GM19463 (cell line): ENCODE data around the gene OR1F1.
"Not testable (repeated sequence)": the region's sequence is repeated elsewhere in the genome, so short reads cannot be mapped to it uniquely, and the experiment has no call there.

ENCODE experiments used
- ATAC-seq: cut with Tn5 transposase; IDR thresholded peaks from one replicate; pipeline ENCODE4 v1.9.1; 2021; ENCODE audit warnings: mild to moderate bottlenecking, moderate library complexity; ENCODE audit not compliant: unreplicated experiment

Gene OR1F1

GRCh38 chr16:3187798-3188674 lies at the start of gene OR1F1:
TSS of gene OR1F1 (plus strand) at chr16:3188204.
- no peak for ATAC-seq

- ATAC-seq = no peak
Observed at GRCh38 chr16:3138342-3138741, 49.7 kb upstream of the OR1F1 start.

GRCh38 chr16:3138823-3139426 lies 49.1 kb upstream of the OR1F1 start:
- ATAC-seq = no peak

GRCh38 chr16:3139561-3139960 lies 48.4 kb upstream of the OR1F1 start:
- ATAC-seq = not testable (repeated sequence)

GRCh38 chr16:3140603-3141427 lies 47.2 kb upstream of the OR1F1 start:
- no peak for ATAC-seq

- no peak for ATAC-seq
Observed at GRCh38 chr16:3141781-3142311, 46.2 kb upstream of the OR1F1 start.

- no peak for ATAC-seq
Observed at GRCh38 chr16:3142327-3142726, 45.7 kb upstream of the OR1F1 start.

GRCh38 chr16:3142770-3143169 lies 45.2 kb upstream of the OR1F1 start:
- no peak for ATAC-seq

GRCh38 chr16:3143189-3143588 lies 44.8 kb upstream of the OR1F1 start:
- ATAC-seq = no peak

- ATAC-seq = no peak
Observed at GRCh38 chr16:3143598-3144320, 44.2 kb upstream of the OR1F1 start.

GRCh38 chr16:3144321-3144983 lies 43.6 kb upstream of the OR1F1 start:
- ATAC-seq = no peak

- ATAC-seq = no peak
Observed at GRCh38 chr16:3145151-3145550, 42.9 kb upstream of the OR1F1 start.

- no peak for ATAC-seq
Observed at GRCh38 chr16:3145660-3146059, 42.3 kb upstream of the OR1F1 start.

- no peak for ATAC-seq
Observed at GRCh38 chr16:3147046-3147756, 40.8 kb upstream of the OR1F1 start.

- no peak for ATAC-seq
Observed at GRCh38 chr16:3147757-3148104, 40.3 kb upstream of the OR1F1 start.

- no peak for ATAC-seq
Observed at GRCh38 chr16:3148256-3149192, 39.5 kb upstream of the OR1F1 start.

- no peak for ATAC-seq
Observed at GRCh38 chr16:3149193-3149530, 38.8 kb upstream of the OR1F1 start.

GRCh38 chr16:3149630-3150345 lies 38.2 kb upstream of the OR1F1 start:
- no peak for ATAC-seq
